ENCODE measurements around the gene PITX3. TPM values are rescaled to one million over a fixed set of nuclear protein-coding genes. Genes with fewer than 3 reads are reported as not detected.

Gene PITX3
- total RNA-seq, 1 experiment from 2014 or later: 1.9 TPM

DNA sequence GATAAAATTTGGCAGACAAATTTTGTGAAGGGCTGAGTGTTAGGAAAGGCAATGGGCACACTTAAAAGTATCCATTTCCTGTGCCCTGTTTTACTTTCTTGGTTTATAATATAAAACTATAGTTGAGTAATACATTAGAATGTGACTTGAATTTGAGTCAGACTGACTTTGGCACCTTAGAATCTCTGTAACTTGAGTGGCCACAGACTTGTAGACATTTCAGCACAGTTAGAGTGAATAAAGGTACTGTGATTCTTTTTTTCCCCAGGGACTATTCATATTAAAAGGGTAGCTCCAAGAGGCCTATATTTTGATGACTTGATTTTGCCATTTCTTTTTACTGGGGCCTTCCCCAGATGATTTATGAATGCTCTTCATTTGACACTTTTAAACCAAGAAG is 26.4 kb upstream of the PITX3 start:
- intact Hi-C loops (cut with micrococcal nuclease): no loop called here
- no peak overlapping the region for H2AFZ ChIP-seq (ENCODE audit: low read depth, low read length, poor library complexity, severe bottlenecking)
- TF ChIP-seq, protein P1, sequence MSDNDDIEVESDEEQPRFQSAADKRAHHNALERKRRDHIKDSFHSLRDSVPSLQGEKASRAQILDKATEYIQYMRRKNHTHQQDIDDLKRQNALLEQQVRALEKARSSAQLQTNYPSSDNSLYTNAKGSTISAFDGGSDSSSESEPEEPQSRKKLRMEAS (IDR thresholded peaks at IDR 0.05): no peak
- TF ChIP-seq EGR1 (IDR thresholded peaks at IDR 0.05; ENCODE audit: low read depth) (no peak), SRF (IDR thresholded peaks at IDR 0.05; ENCODE audit: low read depth) (no peak), RAD21 (IDR thresholded peaks at IDR 0.05; ENCODE audit: low read depth) (no peak), TCF7L2 (IDR thresholded peaks at IDR 0.05; ENCODE audit: borderline replicate concordance, extremely low read depth, insufficient read depth, insufficient read length) (no peak), JUND (IDR thresholded peaks at IDR 0.05) (no peak), ZNF274 (IDR thresholded peaks at IDR 0.05; ENCODE audit: low read depth, low read length) (no peak), CBX3 (IDR thresholded peaks at IDR 0.05; ENCODE audit: low read depth) (no peak), POLR2A (IDR thresholded peaks at IDR 0.05; ENCODE audit: borderline replicate concordance, extremely low read depth, insufficient read depth, insufficient read length) (no peak), SIN3A (IDR thresholded peaks at IDR 0.05; ENCODE audit: low read depth) (no peak), POLR2AphosphoS5 (IDR thresholded peaks at IDR 0.05; ENCODE audit: low read depth, low read length) (no peak), CEBPB (IDR thresholded peaks at IDR 0.05; ENCODE audit: low read depth) (no peak), SP1 (IDR thresholded peaks at IDR 0.05; ENCODE audit: low read depth) (no peak), ZFX (IDR thresholded peaks at IDR 0.05) (no peak), ELF1 (IDR thresholded peaks at IDR 0.05; ENCODE audit: borderline replicate concordance, low read depth) (no peak), YY1 (IDR thresholded peaks at IDR 0.05; ENCODE audit: extremely low read depth, insufficient replicate concordance, low read depth, low read length) (no peak)
- TF ChIP-seq, protein P2, sequence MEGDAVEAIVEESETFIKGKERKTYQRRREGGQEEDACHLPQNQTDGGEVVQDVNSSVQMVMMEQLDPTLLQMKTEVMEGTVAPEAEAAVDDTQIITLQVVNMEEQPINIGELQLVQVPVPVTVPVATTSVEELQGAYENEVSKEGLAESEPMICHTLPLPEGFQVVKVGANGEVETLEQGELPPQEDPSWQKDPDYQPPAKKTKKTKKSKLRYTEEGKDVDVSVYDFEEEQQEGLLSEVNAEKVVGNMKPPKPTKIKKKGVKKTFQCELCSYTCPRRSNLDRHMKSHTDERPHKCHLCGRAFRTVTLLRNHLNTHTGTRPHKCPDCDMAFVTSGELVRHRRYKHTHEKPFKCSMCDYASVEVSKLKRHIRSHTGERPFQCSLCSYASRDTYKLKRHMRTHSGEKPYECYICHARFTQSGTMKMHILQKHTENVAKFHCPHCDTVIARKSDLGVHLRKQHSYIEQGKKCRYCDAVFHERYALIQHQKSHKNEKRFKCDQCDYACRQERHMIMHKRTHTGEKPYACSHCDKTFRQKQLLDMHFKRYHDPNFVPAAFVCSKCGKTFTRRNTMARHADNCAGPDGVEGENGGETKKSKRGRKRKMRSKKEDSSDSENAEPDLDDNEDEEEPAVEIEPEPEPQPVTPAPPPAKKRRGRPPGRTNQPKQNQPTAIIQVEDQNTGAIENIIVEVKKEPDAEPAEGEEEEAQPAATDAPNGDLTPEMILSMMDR (IDR thresholded peaks at IDR 0.05 in 2 of 3, conservative IDR thresholded peaks at IDR 0.05 in 1 of 3; ENCODE audit: borderline replicate concordance in 1 of 3, insufficient read depth in 1 of 3, low read depth in 2 of 3, low read length in 2 of 3): no peak
- TF ChIP-seq, protein P3, sequence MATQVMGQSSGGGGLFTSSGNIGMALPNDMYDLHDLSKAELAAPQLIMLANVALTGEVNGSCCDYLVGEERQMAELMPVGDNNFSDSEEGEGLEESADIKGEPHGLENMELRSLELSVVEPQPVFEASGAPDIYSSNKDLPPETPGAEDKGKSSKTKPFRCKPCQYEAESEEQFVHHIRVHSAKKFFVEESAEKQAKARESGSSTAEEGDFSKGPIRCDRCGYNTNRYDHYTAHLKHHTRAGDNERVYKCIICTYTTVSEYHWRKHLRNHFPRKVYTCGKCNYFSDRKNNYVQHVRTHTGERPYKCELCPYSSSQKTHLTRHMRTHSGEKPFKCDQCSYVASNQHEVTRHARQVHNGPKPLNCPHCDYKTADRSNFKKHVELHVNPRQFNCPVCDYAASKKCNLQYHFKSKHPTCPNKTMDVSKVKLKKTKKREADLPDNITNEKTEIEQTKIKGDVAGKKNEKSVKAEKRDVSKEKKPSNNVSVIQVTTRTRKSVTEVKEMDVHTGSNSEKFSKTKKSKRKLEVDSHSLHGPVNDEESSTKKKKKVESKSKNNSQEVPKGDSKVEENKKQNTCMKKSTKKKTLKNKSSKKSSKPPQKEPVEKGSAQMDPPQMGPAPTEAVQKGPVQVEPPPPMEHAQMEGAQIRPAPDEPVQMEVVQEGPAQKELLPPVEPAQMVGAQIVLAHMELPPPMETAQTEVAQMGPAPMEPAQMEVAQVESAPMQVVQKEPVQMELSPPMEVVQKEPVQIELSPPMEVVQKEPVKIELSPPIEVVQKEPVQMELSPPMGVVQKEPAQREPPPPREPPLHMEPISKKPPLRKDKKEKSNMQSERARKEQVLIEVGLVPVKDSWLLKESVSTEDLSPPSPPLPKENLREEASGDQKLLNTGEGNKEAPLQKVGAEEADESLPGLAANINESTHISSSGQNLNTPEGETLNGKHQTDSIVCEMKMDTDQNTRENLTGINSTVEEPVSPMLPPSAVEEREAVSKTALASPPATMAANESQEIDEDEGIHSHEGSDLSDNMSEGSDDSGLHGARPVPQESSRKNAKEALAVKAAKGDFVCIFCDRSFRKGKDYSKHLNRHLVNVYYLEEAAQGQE (IDR thresholded peaks at IDR 0.05; ENCODE audit: low read depth): no peak
- TF ChIP-seq, protein P4, sequence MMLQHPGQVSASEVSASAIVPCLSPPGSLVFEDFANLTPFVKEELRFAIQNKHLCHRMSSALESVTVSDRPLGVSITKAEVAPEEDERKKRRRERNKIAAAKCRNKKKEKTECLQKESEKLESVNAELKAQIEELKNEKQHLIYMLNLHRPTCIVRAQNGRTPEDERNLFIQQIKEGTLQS (IDR thresholded peaks at IDR 0.05): no peak
- H4K20me1 ChIP-seq (ENCODE audit: insufficient read depth): peaks cover 5% of the 10 kb centered on the region; the same call in 1 of the 2 replicates
- ATAC-seq: no peak
- no peak for DNase-seq (ENCODE audit: low read depth, low spot score)
- no peaks in the 10 kb centered on the region for H3K9me2 ChIP-seq (ENCODE audit: insufficient read depth)
- H3K4me2 ChIP-seq (ENCODE audit: low read length): no peak overlapping the region
- peaks cover 72% of the 10 kb centered on the region for H3K79me2 ChIP-seq (ENCODE audit: insufficient read depth, low read length)
- ChIA-PET POLR2A (no interaction called here), CTCF (no interaction called here), RAD21 (ENCODE audit: low non-redundant PET in 1 of 2, low total read pairs in 2 of 2, uncharacterized antibody in 2 of 2, unreplicated experiment in 2 of 2) (no interaction called here)
- H3K9me3 ChIP-seq (ENCODE audit: control insufficient read depth in 1 of 2, insufficient read depth in 1 of 2, low read depth in 1 of 2, low read length in 2 of 2): no peaks in the 10 kb centered on the region
- no TSS peak for BruUV-seq (replicated peaks)
- no peaks in the 10 kb centered on the region for H3K27me3 ChIP-seq (ENCODE audit: insufficient read depth, low read length)
- no peak overlapping the region for H3K27ac ChIP-seq (ENCODE audit: low read depth, low read length)
- H3K36me3 ChIP-seq (ENCODE audit: control insufficient read depth in 1 of 2, insufficient read depth in 2 of 2, low read length in 2 of 2): 0 out of 4 replicates have a peak, but pooled peaks cover 0 to 4% of the 10 kb centered on the region in 2 experiments
- no peak overlapping the region for H3K4me3 ChIP-seq (replicated peaks in 1 of 2; ENCODE audit: low read depth in 1 of 2, low read length in 2 of 2)
- no peak overlapping the region for H3K9ac ChIP-seq (ENCODE audit: low read length)
- H3K4me1 ChIP-seq (ENCODE audit: control insufficient read depth in 1 of 2, insufficient read depth in 2 of 2, low read length in 2 of 2): no peaks in the 10 kb centered on the region

Data from HCT116 (cell line).